K562 (cell line): ENCODE data around the gene RPL15.

ENCODE experiments used
- CTCF ChIP-seq, 3 experiments: IDR thresholded peaks in 2 of 3; conservative IDR thresholded peaks in 1 of 3; 2 replicates each; pipeline ENCODE4 v1.5.1; 2011 to 2012; ENCODE audit warnings: low read length in 3 of 3, mild to moderate bottlenecking in 3 of 3, control low read depth in 2 of 3, improper control_type of control experiment in 1 of 3, inconsistent platforms in 1 of 3, low read depth in 1 of 3, mixed read lengths in 1 of 3, moderate library complexity in 1 of 3; ENCODE audit not compliant: insufficient read depth in 2 of 3
- CUX1 ChIP-seq: fragments of 200-800 bp; sonication (Bioruptor generic); IDR thresholded peaks from 2 replicates; pipeline ENCODE4 v1.6.1; 2016; ENCODE audit warnings: missing genetic modification characterization, missing compliant biosample characterization
- DLX4 ChIP-seq: fragments of 250-450 bp; sonication (Bioruptor Pico); IDR thresholded peaks from 2 replicates; pipeline ENCODE4 v1.6.1; 2021; ENCODE audit warnings: mild to moderate bottlenecking
- ETV6 ChIP-seq, 3 experiments: fragments of 150-350 bp in 1 of 3; sonication (generic) in 1 of 3; formaldehyde crosslinking in 1 of 3; IDR thresholded peaks; 2 replicates each; pipeline versions ENCODE4 v1.6.1 to v1.8.0; 2014 to 2022; ENCODE audit warnings: borderline replicate concordance in 2 of 3, low read depth in 2 of 3, antibody characterized with exemption in 1 of 3, low read length in 1 of 3, mild to moderate bottlenecking in 1 of 3, missing genetic modification reagents in 1 of 3
- FIP1L1 ChIP-seq: fragments of 200-400 bp; formaldehyde crosslinking; IDR thresholded peaks from 2 replicates; pipeline ENCODE4 v1.6.1; 2018; ENCODE audit warnings: mild to moderate bottlenecking, low read depth, low read length; ENCODE audit not compliant: poor library complexity, severe bottlenecking
- HNRNPUL1 ChIP-seq: fragments of 200-400 bp; formaldehyde crosslinking; IDR thresholded peaks from 2 replicates; pipeline ENCODE4 v1.6.1; 2017; ENCODE audit warnings: low read length
- IFI16 ChIP-seq: fragments of 250-450 bp; sonication (Bioruptor Pico); IDR thresholded peaks from 2 replicates; pipeline ENCODE4 v2.1.2; 2022; ENCODE audit warnings: mild to moderate bottlenecking, inconsistent platforms
- PATZ1 ChIP-seq: fragments of 250-450 bp; sonication (Bioruptor Pico); IDR thresholded peaks from 2 replicates; pipeline ENCODE4 v1.5.0; 2020; ENCODE audit warnings: mild to moderate bottlenecking, borderline replicate concordance
- POLR2A ChIP-seq: fragments of 450-650 bp; conservative IDR thresholded peaks from 2 replicates; pipeline ENCODE4 v1.6.1; 2016
- REST ChIP-seq, 2 experiments: fragments of 450-650 bp; formaldehyde crosslinking in 1 of 2; IDR thresholded peaks; 2 replicates each; pipeline versions ENCODE4 v1.4.0 to v1.6.1; 2014 to 2020; ENCODE audit warnings: mild to moderate bottlenecking in 2 of 2, borderline replicate concordance in 1 of 2, low read depth in 1 of 2
- SP2 ChIP-seq: IDR thresholded peaks from 2 replicates; pipeline ENCODE4 v1.6.1; 2011; ENCODE audit warnings: mild to moderate bottlenecking, low read depth, low read length, moderate library complexity; ENCODE audit not compliant: poor library complexity, severe bottlenecking; ENCODE audit errors: extremely low read depth
- TAF9B ChIP-seq: fragments of 450-650 bp; IDR thresholded peaks from 2 replicates; pipeline ENCODE4 v1.6.1; 2018; ENCODE audit warnings: mild to moderate bottlenecking; ENCODE audit not compliant: partially characterized antibody

GRCh38 chr3:23960649-23961048, 43.7 kb downstream of the RPL15 start:
- TF ChIP-seq CTCF (IDR thresholded peaks at IDR 0.05 in 2 of 3, conservative IDR thresholded peaks at IDR 0.05 in 1 of 3; ENCODE audit: insufficient read depth in 2 of 3, low read depth in 1 of 3, low read length in 3 of 3), result no peak
- no peak for TF ChIP-seq DLX4 (CRISPR knock-in tag)
- no peak for TF ChIP-seq ETV6 (IDR thresholded peaks at IDR 0.05; ENCODE audit: borderline replicate concordance in 1 of 2, low read depth in 2 of 2, low read length in 1 of 2)
- TF ChIP-seq ETV6 (CRISPR knock-in tag; IDR thresholded peaks at IDR 0.05; ENCODE audit: borderline replicate concordance), result no peak
- TF ChIP-seq IFI16 (CRISPR knock-in tag), result no peak
- TF ChIP-seq CUX1 (CRISPR knock-in tag), result no peak
- no peak for TF ChIP-seq FIP1L1
- no peak for TF ChIP-seq TAF9B
- TF ChIP-seq REST (IDR thresholded peaks at IDR 0.05; ENCODE audit: borderline replicate concordance), result no peak
- no peak for TF ChIP-seq REST (CRISPR knock-in tag; IDR thresholded peaks at IDR 0.05; ENCODE audit: low read depth)
- TF ChIP-seq PATZ1 (CRISPR knock-in tag), result no peak
- TF ChIP-seq POLR2A, result no peak
- no peak for TF ChIP-seq HNRNPUL1
- no peak for TF ChIP-seq SP2
